Measurements from ENCODE around the gene KRT26.

DNA sequence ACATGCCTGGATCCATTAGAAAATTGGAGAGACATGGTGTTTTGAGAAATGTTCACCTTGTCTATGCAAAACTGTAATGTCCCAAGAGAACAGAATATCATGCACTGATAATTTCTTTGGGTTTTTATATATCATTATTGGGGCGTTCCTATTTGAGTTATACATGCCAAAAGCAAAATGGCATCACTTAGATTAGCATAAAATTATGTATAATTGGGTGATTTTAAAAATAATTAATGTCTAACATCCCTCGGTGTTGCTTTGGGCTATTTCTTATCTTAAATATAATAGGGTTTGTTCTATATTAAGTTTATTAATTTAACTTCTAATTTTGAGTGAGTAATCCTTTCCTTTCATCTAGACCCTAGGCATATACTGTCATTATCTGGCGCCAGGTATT, 27.9 kb upstream of the KRT26 start, which contains the start of gene KRT28:
- TF ChIP-seq POLR2A (IDR thresholded peaks at IDR 0.05; ENCODE audit: low read length) (no peak), GATA1 (IDR thresholded peaks at IDR 0.05; ENCODE audit: low read depth, low read length) (no peak)
